ENCODE data around the gene XAF1.
"Not testable (repeated sequence)": the region's sequence is repeated elsewhere in the genome, so short reads cannot be mapped to it uniquely, and the experiment has no call there.

Gene XAF1

DNA sequence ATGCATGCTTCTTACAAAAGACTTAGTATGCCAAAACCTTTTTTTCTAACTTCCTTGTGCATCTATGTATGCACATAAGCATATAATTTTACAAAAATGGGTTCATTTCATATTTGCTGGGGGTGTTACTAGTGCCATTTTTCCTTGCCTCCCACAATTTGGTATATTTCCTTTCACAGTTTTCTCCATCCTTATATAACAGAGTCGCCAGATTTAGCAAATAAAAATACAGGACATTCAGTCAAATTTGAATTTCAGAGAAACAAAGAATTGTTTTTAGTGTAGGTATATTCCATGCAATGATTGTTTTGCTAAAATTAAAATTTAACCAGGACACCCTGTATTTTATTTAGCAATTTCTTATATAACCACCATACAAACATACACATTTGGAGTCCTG lies 16.2 kb downstream of the XAF1 start:
- no peak overlapping the region for H3K4me3 ChIP-seq (ENCODE audit: low read depth, low read length)
- TF ChIP-seq CTCF (IDR thresholded peaks at IDR 0.05; ENCODE audit: control insufficient read depth, extremely low read depth, insufficient read depth), result no peak
- DNase-seq (ENCODE audit: low read depth), result no peak

DNA sequence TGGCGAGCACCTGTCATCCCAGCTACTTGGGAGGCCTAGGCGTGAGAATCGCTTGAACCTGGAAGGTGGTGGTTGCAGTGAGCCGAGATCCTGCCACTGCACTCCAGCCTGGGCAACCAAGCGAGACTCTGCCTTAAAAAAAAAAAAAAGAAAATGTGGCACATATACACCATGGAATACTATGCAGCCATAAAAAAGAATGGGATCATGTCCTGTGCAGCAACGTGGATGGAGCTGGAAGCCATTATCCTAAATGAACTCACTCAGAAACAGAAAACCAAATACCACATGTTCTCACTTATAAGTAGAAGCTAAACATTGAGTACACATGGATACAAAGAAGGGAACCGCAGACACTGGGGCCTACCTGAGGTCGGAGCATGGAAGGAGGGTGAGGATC lies 19.1 kb downstream of the XAF1 start:
- H3K4me3 ChIP-seq (ENCODE audit: low read depth, low read length); DNase-seq (ENCODE audit: low read depth): not testable (repeated sequence)

GRCh38 chr17:6775871-6776405 lies 20.1 kb downstream of the XAF1 start, which contains the start of gene FBXO39:
Gene FBXO39, plus strand, starts transcription at chr17:6776215. Its CDS starts 3,654 bp downstream, at chr17:6779869.
- DNase-seq (ENCODE audit: low read depth), result no peak
- TF ChIP-seq CTCF (IDR thresholded peaks at IDR 0.05; ENCODE audit: control insufficient read depth, extremely low read depth, insufficient read depth), result no peak
- H3K4me3 ChIP-seq (ENCODE audit: low read depth, low read length), result no peak within 1 kb of the TSS

GRCh38 chr17:6779411-6779810 lies 23.6 kb downstream of the XAF1 start:
- no peak overlapping the region for H3K4me3 ChIP-seq (ENCODE audit: low read depth, low read length)
- no peak for DNase-seq (ENCODE audit: low read depth)
- no peak for TF ChIP-seq CTCF (IDR thresholded peaks at IDR 0.05; ENCODE audit: control insufficient read depth, extremely low read depth, insufficient read depth)

DNA sequence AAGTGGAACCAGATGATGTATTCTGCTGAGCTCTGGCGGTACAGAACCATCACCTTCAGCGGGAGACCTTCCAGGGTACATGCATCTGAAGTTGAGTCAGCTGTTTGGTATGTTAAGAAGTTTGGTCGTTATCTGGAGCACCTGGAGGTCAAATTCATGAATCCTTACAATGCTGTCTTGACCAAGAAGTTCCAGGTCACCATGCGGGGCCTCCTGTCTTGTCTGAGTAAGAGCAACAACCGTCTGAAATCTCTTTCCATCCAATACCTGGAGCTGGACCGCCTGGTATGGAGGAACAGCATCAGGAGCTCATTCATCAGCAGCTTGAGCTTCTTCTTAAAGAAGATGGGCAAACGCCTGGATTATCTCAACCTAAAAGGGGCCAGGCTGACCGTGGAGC lies 24.2 kb downstream of the XAF1 start:
- no peak for TF ChIP-seq CTCF (IDR thresholded peaks at IDR 0.05; ENCODE audit: control insufficient read depth, extremely low read depth, insufficient read depth)
- no peak overlapping the region for H3K4me3 ChIP-seq (ENCODE audit: low read depth, low read length)
- no peak for DNase-seq (ENCODE audit: low read depth)

- no peak for TF ChIP-seq CTCF (IDR thresholded peaks at IDR 0.05; ENCODE audit: control insufficient read depth, extremely low read depth, insufficient read depth)
- H3K4me3 ChIP-seq (ENCODE audit: low read depth, low read length), result no peak overlapping the region
- DNase-seq (ENCODE audit: low read depth), result no peak
These were observed 25.0 kb downstream of the XAF1 start for GRCh38 chr17:6780886-6781285.

GRCh38 chr17:6782244-6782643 lies 26.4 kb downstream of the XAF1 start:
- H3K4me3 ChIP-seq (ENCODE audit: low read depth, low read length), result no peak overlapping the region
- DNase-seq (ENCODE audit: low read depth), result no peak
- no peak for TF ChIP-seq CTCF (IDR thresholded peaks at IDR 0.05; ENCODE audit: control insufficient read depth, extremely low read depth, insufficient read depth)
